ENCODE results near the gene ADRB2.

DNA sequence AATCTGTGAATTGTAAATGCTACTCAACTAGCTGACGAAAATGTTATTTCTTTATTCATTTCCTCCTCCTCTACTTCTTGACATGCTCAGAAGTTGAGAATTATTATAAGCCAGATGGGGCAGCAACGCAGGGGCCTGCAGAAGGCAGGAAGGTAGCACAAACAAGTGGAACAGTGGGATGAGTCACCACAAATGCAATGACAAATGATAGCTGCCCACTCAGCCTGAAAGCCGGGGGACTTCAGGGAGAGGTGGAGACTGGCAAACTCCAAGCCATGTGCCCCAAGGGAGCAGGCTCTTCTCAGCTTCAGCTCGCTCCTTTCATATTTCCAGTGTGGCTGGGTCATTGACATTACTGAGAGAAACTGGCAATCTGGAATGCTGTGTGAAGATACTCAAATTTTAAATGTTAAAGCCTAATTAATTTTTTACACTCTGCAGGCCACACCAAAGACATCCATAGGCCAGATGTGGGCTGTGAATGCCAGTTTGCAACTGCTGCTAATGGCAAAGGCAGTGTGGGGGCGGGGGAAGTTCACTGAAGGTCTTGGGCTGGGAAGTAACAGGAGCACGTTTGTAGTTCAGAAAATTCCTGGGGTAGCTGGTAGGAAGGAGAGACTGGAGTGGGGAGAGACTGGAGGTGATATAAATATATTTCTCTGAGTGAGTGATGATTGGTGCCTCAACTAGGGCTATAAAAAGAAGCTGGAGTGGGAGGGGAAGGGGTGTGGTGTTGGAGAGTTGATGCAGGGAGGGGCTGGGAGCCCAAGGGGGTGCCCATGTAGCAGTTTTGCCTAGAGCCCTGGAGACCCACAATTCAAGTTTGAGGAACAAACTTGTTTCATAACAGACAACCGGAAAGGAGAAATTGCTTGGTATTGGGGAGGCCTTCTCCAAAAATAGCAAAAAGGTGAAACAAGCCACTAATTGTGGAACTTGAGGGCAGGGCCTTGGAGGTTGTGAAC is 20.8 kb upstream of the ADRB2 start:
- TF ChIP-seq, protein P1, sequence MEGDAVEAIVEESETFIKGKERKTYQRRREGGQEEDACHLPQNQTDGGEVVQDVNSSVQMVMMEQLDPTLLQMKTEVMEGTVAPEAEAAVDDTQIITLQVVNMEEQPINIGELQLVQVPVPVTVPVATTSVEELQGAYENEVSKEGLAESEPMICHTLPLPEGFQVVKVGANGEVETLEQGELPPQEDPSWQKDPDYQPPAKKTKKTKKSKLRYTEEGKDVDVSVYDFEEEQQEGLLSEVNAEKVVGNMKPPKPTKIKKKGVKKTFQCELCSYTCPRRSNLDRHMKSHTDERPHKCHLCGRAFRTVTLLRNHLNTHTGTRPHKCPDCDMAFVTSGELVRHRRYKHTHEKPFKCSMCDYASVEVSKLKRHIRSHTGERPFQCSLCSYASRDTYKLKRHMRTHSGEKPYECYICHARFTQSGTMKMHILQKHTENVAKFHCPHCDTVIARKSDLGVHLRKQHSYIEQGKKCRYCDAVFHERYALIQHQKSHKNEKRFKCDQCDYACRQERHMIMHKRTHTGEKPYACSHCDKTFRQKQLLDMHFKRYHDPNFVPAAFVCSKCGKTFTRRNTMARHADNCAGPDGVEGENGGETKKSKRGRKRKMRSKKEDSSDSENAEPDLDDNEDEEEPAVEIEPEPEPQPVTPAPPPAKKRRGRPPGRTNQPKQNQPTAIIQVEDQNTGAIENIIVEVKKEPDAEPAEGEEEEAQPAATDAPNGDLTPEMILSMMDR (conservative IDR thresholded peaks at IDR 0.05), result no peak
- no peak for TF ChIP-seq EZH2 (IDR thresholded peaks at IDR 0.05; ENCODE audit: low read depth)
